ENCODE measurements around the gene TMEM17. TPM values are rescaled to one million over a fixed set of nuclear protein-coding genes. Genes with fewer than 3 reads are reported as not detected.
"Not testable (repeated sequence)": the region's sequence is repeated elsewhere in the genome, so short reads cannot be mapped to it uniquely, and the experiment has no call there.

The TMEM17 gene
- total and polyA plus RNA-seq, 7 donors, result 0.73 to 3.4 (median 1.7) TPM; not detected in 2

GRCh38 chr2:62526531-62527381 is 20.8 kb upstream of the TMEM17 start:
- Histone ChIP-seq H3K36me3 (no peaks in the 10 kb centered on the region), H3K27me3 (no peaks in the 10 kb centered on the region), H3K27ac (no peak overlapping the region), H3K4me3 (no peak overlapping the region), H3K9me3 (no peaks in the 10 kb centered on the region), H3K4me1 (peaks cover 0 to 10% (median 2%) of the 10 kb centered on the region in 4 donors)
- TF ChIP-seq POLR2A (IDR thresholded peaks at IDR 0.05) (no peak), EP300 (IDR thresholded peaks at IDR 0.05) (no peak)
- TF ChIP-seq, protein P1, sequence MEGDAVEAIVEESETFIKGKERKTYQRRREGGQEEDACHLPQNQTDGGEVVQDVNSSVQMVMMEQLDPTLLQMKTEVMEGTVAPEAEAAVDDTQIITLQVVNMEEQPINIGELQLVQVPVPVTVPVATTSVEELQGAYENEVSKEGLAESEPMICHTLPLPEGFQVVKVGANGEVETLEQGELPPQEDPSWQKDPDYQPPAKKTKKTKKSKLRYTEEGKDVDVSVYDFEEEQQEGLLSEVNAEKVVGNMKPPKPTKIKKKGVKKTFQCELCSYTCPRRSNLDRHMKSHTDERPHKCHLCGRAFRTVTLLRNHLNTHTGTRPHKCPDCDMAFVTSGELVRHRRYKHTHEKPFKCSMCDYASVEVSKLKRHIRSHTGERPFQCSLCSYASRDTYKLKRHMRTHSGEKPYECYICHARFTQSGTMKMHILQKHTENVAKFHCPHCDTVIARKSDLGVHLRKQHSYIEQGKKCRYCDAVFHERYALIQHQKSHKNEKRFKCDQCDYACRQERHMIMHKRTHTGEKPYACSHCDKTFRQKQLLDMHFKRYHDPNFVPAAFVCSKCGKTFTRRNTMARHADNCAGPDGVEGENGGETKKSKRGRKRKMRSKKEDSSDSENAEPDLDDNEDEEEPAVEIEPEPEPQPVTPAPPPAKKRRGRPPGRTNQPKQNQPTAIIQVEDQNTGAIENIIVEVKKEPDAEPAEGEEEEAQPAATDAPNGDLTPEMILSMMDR (IDR thresholded peaks at IDR 0.05), result no peak
- DNase-seq, result no peak
- WGBS, 2 donors, result 63 to 70% methylated on average over 10 of the region's 10 CpGs
- intact Hi-C loops (cut with DNase I), result no loop called here

DNA sequence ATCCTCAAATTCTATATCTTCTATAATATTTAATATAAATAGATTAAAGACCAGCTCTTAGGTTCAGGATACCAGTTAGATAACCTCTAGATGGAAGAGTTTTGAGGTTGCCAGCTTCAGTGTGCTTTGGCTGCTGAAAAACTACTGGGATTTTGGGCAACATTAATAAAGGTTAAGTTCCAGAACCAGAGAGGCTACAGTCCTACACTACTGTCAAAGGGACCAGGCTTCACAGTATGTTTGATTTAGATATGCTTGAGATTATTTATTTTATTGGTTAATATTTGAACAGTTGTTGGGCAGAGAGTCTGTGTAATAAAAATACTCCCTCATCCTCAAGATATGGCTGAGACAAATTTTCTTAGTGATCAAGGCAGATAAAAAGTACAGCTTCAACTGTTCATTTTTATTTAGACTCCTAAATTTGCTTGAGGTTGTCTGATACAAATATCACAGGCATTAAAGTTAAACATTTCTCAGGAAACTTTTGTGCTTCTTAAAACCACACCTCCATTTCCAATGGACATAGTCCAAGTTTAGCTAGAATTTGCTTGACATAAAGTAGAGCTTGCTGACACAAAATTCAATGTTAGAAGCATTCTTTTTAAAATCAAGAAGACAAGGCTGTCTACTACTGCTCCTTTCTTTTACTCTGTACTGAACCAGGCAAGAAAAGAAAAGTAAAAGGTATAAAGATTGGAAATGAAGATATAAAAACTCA is 19.7 kb upstream of the TMEM17 start:
- H3K36me3 ChIP-seq, result no peaks in the 10 kb centered on the region
- intact Hi-C loops (cut with DNase I), result no loop called here
- H3K9me3 ChIP-seq, result no peaks in the 10 kb centered on the region
- TF ChIP-seq POLR2A (IDR thresholded peaks at IDR 0.05), result no peak
- TF ChIP-seq, protein P1 (IDR thresholded peaks at IDR 0.05), result no peak
- TF ChIP-seq POLR2AphosphoS5 (IDR thresholded peaks at IDR 0.05), result no peak
- TF ChIP-seq EP300 (IDR thresholded peaks at IDR 0.05), result no peak
- H3K4me3 ChIP-seq, result no peak overlapping the region
- no peaks in the 10 kb centered on the region for H3K27me3 ChIP-seq
- H3K4me1 ChIP-seq, result peaks cover 0 to 10% (median 2%) of the 10 kb centered on the region in 4 donors
- no peak for DNase-seq
- H3K27ac ChIP-seq, result no peak overlapping the region

DNA sequence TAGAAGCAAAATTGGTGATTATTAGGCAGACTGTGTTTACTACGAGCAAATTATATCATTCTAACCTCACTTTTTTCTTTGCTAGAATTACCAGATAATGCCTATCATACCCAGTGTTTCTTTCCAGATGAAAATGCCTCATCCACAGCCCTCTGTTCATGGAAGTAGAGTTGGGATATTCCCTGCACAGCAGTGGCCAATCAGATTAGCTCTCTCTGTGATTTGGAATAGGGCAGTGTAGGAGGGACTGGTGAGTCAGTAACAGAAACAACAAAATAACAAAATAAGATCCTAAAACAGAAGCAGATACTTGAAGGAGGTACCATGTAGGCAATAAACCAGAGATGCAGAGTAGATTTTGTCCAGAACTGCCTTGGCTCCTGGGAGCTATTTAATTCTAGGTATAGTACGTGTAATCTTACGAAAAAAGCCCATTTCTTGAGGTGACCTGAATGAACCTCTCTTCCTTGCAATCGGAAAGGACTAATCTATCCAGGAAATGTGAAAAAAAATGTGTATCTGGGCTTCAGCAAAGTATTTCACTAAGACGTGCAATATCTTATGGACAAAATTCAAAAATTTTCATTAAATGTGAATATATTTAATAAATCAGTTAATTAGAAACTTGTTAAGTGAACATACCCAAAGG is 18.4 kb upstream of the TMEM17 start:
- 93 to 94% methylated on average over 5 of the region's 5 CpGs for WGBS, 2 donors
- TF ChIP-seq POLR2A (IDR thresholded peaks at IDR 0.05) (no peak), EP300 (IDR thresholded peaks at IDR 0.05) (no peak), POLR2AphosphoS5 (IDR thresholded peaks at IDR 0.05) (no peak)
- TF ChIP-seq, protein P1 (IDR thresholded peaks at IDR 0.05), result no peak
- Histone ChIP-seq H3K4me3 (no peak overlapping the region), H3K9me3 (no peaks in the 10 kb centered on the region), H3K4me1 (peaks cover 0 to 10% (median 2%) of the 10 kb centered on the region in 4 donors), H3K36me3 (no peaks in the 10 kb centered on the region), H3K27me3 (no peaks in the 10 kb centered on the region), H3K27ac (no peak overlapping the region)
- intact Hi-C loops (cut with DNase I), result no loop called here
- no peak for DNase-seq

DNA sequence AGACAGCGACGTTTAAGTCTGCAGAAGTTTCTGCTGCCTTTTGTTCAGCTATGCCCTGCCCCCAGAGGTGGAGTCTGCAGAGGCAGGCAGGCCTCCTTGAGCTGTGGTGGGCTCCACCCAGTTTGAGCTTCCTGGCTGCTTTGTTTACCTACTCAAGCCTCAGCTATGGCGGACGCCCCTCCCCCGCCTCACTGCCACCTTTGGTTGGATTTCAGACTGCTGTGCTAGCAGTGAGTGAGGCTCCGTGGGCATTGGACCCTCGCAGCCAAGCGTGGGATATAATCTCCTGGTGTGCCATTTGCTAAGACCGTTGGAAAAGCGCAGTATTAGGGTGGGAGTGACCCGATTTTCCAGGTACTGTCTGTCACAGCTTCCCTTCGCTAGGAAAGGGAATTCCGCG is 15.1 kb upstream of the TMEM17 start:
- intact Hi-C loops (cut with DNase I); H3K27ac ChIP-seq; DNase-seq; H3K27me3 ChIP-seq; H3K4me3 ChIP-seq; H3K4me1 ChIP-seq; H3K9me3 ChIP-seq; H3K36me3 ChIP-seq: not testable (repeated sequence)
- WGBS, 2 donors, result 87 to 91% methylated on average over 14 of the region's 14 CpGs

- intact Hi-C loops (cut with DNase I), result no loop called here
- TF ChIP-seq, protein P1 (IDR thresholded peaks at IDR 0.05), result no peak
- TF ChIP-seq EP300 (IDR thresholded peaks at IDR 0.05) (no peak), POLR2A (IDR thresholded peaks at IDR 0.05) (no peak), POLR2AphosphoS5 (IDR thresholded peaks at IDR 0.05) (no peak)
- WGBS, 2 donors, result 83 to 86% methylated on average over 4 of the region's 4 CpGs
- DNase-seq, result no peak
- no peak overlapping the region for H3K27ac ChIP-seq
- H3K9me3 ChIP-seq, result no peaks in the 10 kb centered on the region
- H3K4me1 ChIP-seq, result no peaks in the 10 kb centered on the region
- H3K4me3 ChIP-seq, result no peak overlapping the region
- no peaks in the 10 kb centered on the region for H3K36me3 ChIP-seq
- no peaks in the 10 kb centered on the region for H3K27me3 ChIP-seq
Observed at GRCh38 chr2:62512384-62512783, 6.4 kb upstream of the TMEM17 start.
